K562 (cell line): Measurements from ENCODE around the gene YY1AP1. TPM values are rescaled to one million over a fixed set of nuclear protein-coding genes. Genes with fewer than 3 reads are reported as not detected.
"Not testable (repeated sequence)": the region's sequence is repeated elsewhere in the genome, so short reads cannot be mapped to it uniquely, and the experiment has no call there.

ENCODE experiments used
- ATAC-seq: fragments of 200-7000 bp; cut with Tn5 transposase; 3 replicates; pipeline ENCODE4 v1.9.1; 2020; ENCODE audit warnings: moderate library complexity
- BruUV-seq: library from RNA; stranded (reverse); fragments of 400-500 nt; replicated peaks from 2 replicates; lab custom pipeline; 2021; lab: Mats Ljungman, UMichigan
- CTCF ChIA-PET: fragments of 300-600 bp; formaldehyde crosslinking; extraction: SDS; loops from one replicate; lab custom pipeline; 2021; ENCODE audit warnings: low intra/inter-chr PET ratio; lab: Yijun Ruan, JAX
- POLR2A ChIA-PET: fragments of 300-600, 350-650 bp; sonication (Branson Sonifier 250); formaldehyde crosslinking; extraction: SDS; loops from one replicate; lab custom pipeline; 2021; ENCODE audit warnings: antibody characterized with exemption, inconsistent platforms; lab: Yijun Ruan, JAX
- DNase-seq, 4 experiments: peaks; one replicate each; pipeline versions ENCODE4 v3.0.0 to v3.0.0-alpha.2; 2011 to 2018; ENCODE audit warnings: low spot score in 3 of 4, mixed read lengths in 3 of 4; ENCODE audit errors: extremely low read depth in 1 of 4
- FAIRE-seq: peaks from 2 replicates; lab custom pipeline; 2011; peaks lifted over from hg19 to GRCh38; lab: Jason Lieb, UNC
- H2AFZ ChIP-seq: 2 replicates; pipeline ENCODE4 v1.6.0; 2011; ENCODE audit warnings: low read depth, low read length, control low read depth, inconsistent platforms
- H3K27ac ChIP-seq: fragments of 200-600 bp; 3 replicates; pipeline ENCODE4 v1.8.0; 2011; ENCODE audit warnings: low read depth, mild to moderate bottlenecking, control low read depth, inconsistent platforms, low read length, moderate library complexity, mixed read lengths; ENCODE audit errors: extremely low read depth
- H3K27me3 ChIP-seq, 2 experiments: fragments of 300-600 bp in 1 of 2; 2 replicates in 1 of 2; 3 replicates in 1 of 2; pipeline versions ENCODE4 v1.6.0 to v1.8.0; 2011; ENCODE audit warnings: inconsistent platforms in 2 of 2, low read length in 2 of 2, mild to moderate bottlenecking in 1 of 2, mixed read lengths in 1 of 2, moderate library complexity in 1 of 2; ENCODE audit not compliant: control insufficient read depth in 2 of 2, insufficient read depth in 2 of 2
- H3K36me3 ChIP-seq: fragments of 300-600 bp; 3 replicates; pipeline ENCODE4 v1.8.0; 2011; ENCODE audit warnings: mild to moderate bottlenecking, low read length, inconsistent platforms; ENCODE audit not compliant: control insufficient read depth, insufficient read depth
- H3K4me1 ChIP-seq, 2 experiments: fragments of 200-600 bp in 1 of 2; replicated peaks in 1 of 2; 2 replicates in 1 of 2; 3 replicates in 1 of 2; pipeline versions ENCODE4 v1.5.1 to v1.8.0; 2011; ENCODE audit warnings: inconsistent platforms in 2 of 2, low read length in 2 of 2, mild to moderate bottlenecking in 1 of 2, mixed read lengths in 1 of 2, moderate library complexity in 1 of 2; ENCODE audit not compliant: control insufficient read depth in 2 of 2, insufficient read depth in 2 of 2
- H3K4me2 ChIP-seq: 2 replicates; pipeline ENCODE4 v1.6.1; 2011; ENCODE audit warnings: low read length, control low read depth, inconsistent platforms, mixed read lengths; ENCODE audit not compliant: insufficient read depth
- H3K4me3 ChIP-seq: fragments of 200-600 bp; sonication (generic), shearing (Covaris generic); 2 replicates; pipeline ENCODE4 v1.5.1; 2016; ENCODE audit warnings: control low read depth, inconsistent platforms
- H3K79me2 ChIP-seq: fragments of 200-600 bp; 3 replicates; pipeline ENCODE4 v1.8.0; 2011; ENCODE audit warnings: low read length, inconsistent platforms; ENCODE audit not compliant: control insufficient read depth, insufficient read depth
- H3K9ac ChIP-seq, 2 experiments: 2 replicates each; pipeline versions ENCODE4 v1.6.0 to v1.6.1; 2011; ENCODE audit warnings: low read depth in 2 of 2, low read length in 2 of 2, control low read depth in 1 of 2, inconsistent platforms in 1 of 2, mild to moderate bottlenecking in 1 of 2, mixed read lengths in 1 of 2; ENCODE audit not compliant: insufficient read depth in 1 of 2
- H3K9me1 ChIP-seq: one replicate; pipeline ENCODE4 v1.6.0; 2011; ENCODE audit warnings: inconsistent platforms, mild to moderate bottlenecking, low read length, moderate library complexity; ENCODE audit not compliant: control insufficient read depth, insufficient read depth
- H3K9me3 ChIP-seq: replicated peaks from 2 replicates; pipeline ENCODE4 v1.5.1; 2011; ENCODE audit warnings: low read depth, low read length, inconsistent platforms; ENCODE audit not compliant: control insufficient read depth, insufficient read depth
- H4K20me1 ChIP-seq: replicated peaks from 2 replicates; pipeline ENCODE4 v1.6.1; 2011; ENCODE audit warnings: low read length, inconsistent platforms, mixed read lengths; ENCODE audit not compliant: control insufficient read depth, insufficient read depth
- WGBS: fragments of 100-300 bp; shearing (Covaris generic); methylation state at CpG from one replicate; pipeline ENCODE4 v1.1.6; 2016; ENCODE audit warnings: low coverage, mixed read lengths; ENCODE audit not compliant: insufficient coverage; ENCODE audit errors: missing lambda C conversion rate; 5-methylcytosine and 5-hydroxymethylcytosine counted together
- in situ Hi-C: fragments of 300-500 bp; cut with MboI; formaldehyde crosslinking; loops from 4 replicates; pipeline ENCODE4 v1.15.0; 2018; ENCODE audit warnings: inconsistent platforms, mixed read lengths
- intact Hi-C: fragments of 100-400 bp; cut with micrococcal nuclease; formaldehyde crosslinking; loops from 2 replicates; pipeline ENCODE4 v1.14.2; 2022
- polyA plus RNA-seq, 8 experiments: library from polyadenylated mRNA; depleted of rRNA in 4 of 8; stranded (reverse) in 5 of 8; unstranded in 3 of 8; fragments of >200 nt; fragmentation: Nextera tagmentation in 2 of 8; fragmentation: Illumina TruSeq in 1 of 8; extraction: Ambion mirVana in 2 of 8; extraction: Trizol in 1 of 8; gene quantifications; 2 replicates each; pipeline versions ENCODE4 v1.2.1 to v1.2.3, GENCODE V29; 2011 to 2014; ENCODE audit warnings: inconsistent platforms in 1 of 8, missing spikeins in 1 of 8
- total RNA-seq, 7 experiments: library from RNA; depleted of rRNA in 6 of 7; stranded (reverse); fragments of >200 nt in 6 of 7; fragmentation: Illumina TruSeq in 2 of 7; extraction: Trizol in 2 of 7; gene quantifications; 2 replicates each; pipeline versions ENCODE4 v1.2.1 to v1.2.3, GENCODE V29; 2011 to 2021; ENCODE audit warnings: low replicate concordance in 1 of 7
- TF ChIP-seq, protein P1 (sequence below): sonication (generic); formaldehyde crosslinking; IDR thresholded peaks from 2 replicates; pipeline ENCODE4 v1.8.1; 2022; ENCODE audit warnings: missing genetic modification reagents

The YY1AP1 gene
- total and polyA plus RNA-seq, 9 of the 15 experiments (the other 6 are each of a cell fraction or from before 2014, with no cell fraction given) = 18.4 to 90.7 (median 42.9) TPM

DNA sequence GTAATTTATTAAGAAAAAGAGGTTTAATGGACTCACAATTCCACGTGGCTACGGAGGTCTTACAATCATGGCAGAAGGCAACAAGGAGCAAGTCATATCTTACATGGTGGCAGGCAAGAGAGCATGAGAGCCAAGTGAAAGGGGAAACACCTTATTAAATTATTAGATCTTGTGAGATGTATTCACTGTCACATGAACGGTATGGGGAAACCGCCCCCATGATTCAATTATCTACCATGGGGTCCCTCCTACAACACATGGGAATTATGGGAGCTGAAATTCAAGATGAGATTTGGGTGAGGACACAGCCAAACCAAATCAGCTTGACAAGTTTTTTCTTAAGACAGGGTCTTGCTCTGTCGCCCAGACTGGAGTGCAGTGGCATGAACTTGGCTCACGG, 14.6 kb upstream of the YY1AP1 start:
- H3K4me3 ChIP-seq = no peak overlapping the region
- ChIA-PET CTCF (no interaction called here), POLR2A (interaction anchor here (0.6 kb wide), 1 partner anchor 647 kb away, joined by 3 read pairs; no protein-coding TSS in a partner anchor)
- in situ Hi-C loops (no loop called here), intact Hi-C loops (no loop called here)
- no TSS peak for BruUV-seq
- peaks cover 10 to 14% of the 10 kb centered on the region in 2 experiments; a peak in 4 of 5 replicates for H3K4me1 ChIP-seq
- H3K27ac ChIP-seq = no peak overlapping the region
- no peaks in the 10 kb centered on the region for H4K20me1 ChIP-seq
- H3K36me3 ChIP-seq = peaks cover 14% of the 10 kb centered on the region; the same call in 1 of the 3 replicates
- 0 out of 2 replicates have a peak, but pooled peaks cover 2% of the 10 kb centered on the region for H3K9me3 ChIP-seq
- H3K9ac ChIP-seq = no peak overlapping the region
- 88% methylated on average over 6 of the region's 6 CpGs for WGBS
- H3K9me1 ChIP-seq = no peaks in the 10 kb centered on the region
- TF ChIP-seq, protein P1, sequence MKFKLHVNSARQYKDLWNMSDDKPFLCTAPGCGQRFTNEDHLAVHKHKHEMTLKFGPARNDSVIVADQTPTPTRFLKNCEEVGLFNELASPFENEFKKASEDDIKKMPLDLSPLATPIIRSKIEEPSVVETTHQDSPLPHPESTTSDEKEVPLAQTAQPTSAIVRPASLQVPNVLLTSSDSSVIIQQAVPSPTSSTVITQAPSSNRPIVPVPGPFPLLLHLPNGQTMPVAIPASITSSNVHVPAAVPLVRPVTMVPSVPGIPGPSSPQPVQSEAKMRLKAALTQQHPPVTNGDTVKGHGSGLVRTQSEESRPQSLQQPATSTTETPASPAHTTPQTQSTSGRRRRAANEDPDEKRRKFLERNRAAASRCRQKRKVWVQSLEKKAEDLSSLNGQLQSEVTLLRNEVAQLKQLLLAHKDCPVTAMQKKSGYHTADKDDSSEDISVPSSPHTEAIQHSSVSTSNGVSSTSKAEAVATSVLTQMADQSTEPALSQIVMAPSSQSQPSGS (CRISPR knock-in tag) = no peak
- FAIRE-seq (no peak), DNase-seq (no peak), ATAC-seq (no peak)
- H3K79me2 ChIP-seq = peaks cover 86% of the 10 kb centered on the region
- H2AFZ ChIP-seq = no peak overlapping the region
- H3K27me3 ChIP-seq = no peaks in the 10 kb centered on the region
- no peak overlapping the region for H3K4me2 ChIP-seq

DNA sequence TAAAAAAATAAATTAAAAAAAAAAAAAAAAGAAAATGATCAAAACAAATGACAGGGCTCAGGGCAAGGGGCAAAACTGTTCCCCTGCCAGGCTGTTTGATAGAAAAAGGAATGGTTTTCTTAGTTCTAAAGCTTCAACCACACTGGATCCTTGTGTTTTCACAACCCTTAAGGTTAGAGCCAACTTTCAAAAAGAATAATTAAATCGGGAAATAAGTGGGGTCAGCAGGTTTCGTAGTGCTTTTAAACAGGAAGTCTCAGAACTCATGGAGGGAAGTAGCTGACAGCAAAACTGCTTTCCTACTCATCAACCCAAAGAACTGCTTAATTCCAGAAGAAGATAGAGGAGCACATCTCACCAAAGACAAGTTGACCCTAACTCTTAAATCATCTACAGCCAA, 13.1 kb upstream of the YY1AP1 start:
- H3K9me3 ChIP-seq, H4K20me1 ChIP-seq, H3K9ac ChIP-seq, BruUV-seq, H3K27ac ChIP-seq, in situ Hi-C loops, DNase-seq, H3K4me2 ChIP-seq, intact Hi-C loops, H3K27me3 ChIP-seq, FAIRE-seq, H3K4me3 ChIP-seq, CTCF ChIA-PET, POLR2A ChIA-PET, H2AFZ ChIP-seq, ATAC-seq, H3K9me1 ChIP-seq: not testable (repeated sequence)
- WGBS = 60% methylated on average over 2 of the region's 2 CpGs
- peaks cover 88% of the 10 kb centered on the region for H3K79me2 ChIP-seq
- H3K4me1 ChIP-seq = peaks cover 14 to 21% of the 10 kb centered on the region in 2 experiments; a peak in 4 of 5 replicates
- peaks cover 15% of the 10 kb centered on the region; the same call in 1 of the 3 replicates for H3K36me3 ChIP-seq
